KMS-11 (cell line): ENCODE results near the gene MPP4.

Experiments used
- H2AFZ ChIP-seq: fragments of 200-600 bp; sonication (generic); 2 replicates; pipeline ENCODE4 v1.6.1; 2016; ENCODE audit warnings: antibody characterized with exemption, mixed run types, low read depth
- H3K27ac ChIP-seq: fragments of 200-600 bp; sonication (generic); 2 replicates; pipeline ENCODE4 v1.6.1; 2016; ENCODE audit warnings: mild to moderate bottlenecking, mixed run types
- H3K27me3 ChIP-seq: fragments of 200-600 bp; sonication (generic); 2 replicates; pipeline ENCODE4 v1.6.1; 2017; ENCODE audit warnings: mild to moderate bottlenecking, low read depth, mixed run types, moderate library complexity; ENCODE audit not compliant: insufficient read depth
- H3K36me3 ChIP-seq: fragments of 200-600 bp; sonication (generic); 2 replicates; pipeline ENCODE4 v1.6.1; 2017; ENCODE audit warnings: mild to moderate bottlenecking, mixed run types; ENCODE audit not compliant: insufficient read depth
- H3K4me1 ChIP-seq: fragments of 200-600 bp; sonication (generic); 2 replicates; pipeline ENCODE4 v1.6.1; 2016; ENCODE audit warnings: mild to moderate bottlenecking, low read depth, mixed run types; ENCODE audit not compliant: poor library complexity, severe bottlenecking
- H3K4me2 ChIP-seq: fragments of 200-600 bp; sonication (generic); 2 replicates; pipeline ENCODE4 v1.7.0; 2016; ENCODE audit warnings: mild to moderate bottlenecking, mixed run types
- H3K4me3 ChIP-seq: fragments of 200-600 bp; sonication (generic); IDR thresholded peaks from 2 replicates; pipeline ENCODE4 v1.6.1; 2017; ENCODE audit warnings: low read depth, low read length, mixed read lengths; ENCODE audit not compliant: insufficient read depth
- H3K79me2 ChIP-seq: fragments of 200-600 bp; sonication (generic); 2 replicates; pipeline ENCODE4 v1.6.1; 2016; ENCODE audit warnings: low read depth, mixed run types; ENCODE audit not compliant: insufficient read depth
- H3K9ac ChIP-seq: fragments of 200-600 bp; sonication (generic); 2 replicates; pipeline ENCODE4 v1.6.1; 2016; ENCODE audit warnings: mild to moderate bottlenecking, mixed run types
- H4K20me1 ChIP-seq: fragments of 200-600 bp; sonication (generic); 2 replicates; pipeline ENCODE4 v1.6.1; 2016; ENCODE audit warnings: mild to moderate bottlenecking, mixed run types; ENCODE audit not compliant: insufficient read depth
- CTCF ChIP-seq: fragments of 200-600 bp; sonication (generic); conservative IDR thresholded peaks from 2 replicates; pipeline ENCODE4 v1.6.1; 2017; ENCODE audit warnings: low read depth, mild to moderate bottlenecking, antibody characterized with exemption, low read length, moderate library complexity, mixed read lengths

MPP4 gene

DNA sequence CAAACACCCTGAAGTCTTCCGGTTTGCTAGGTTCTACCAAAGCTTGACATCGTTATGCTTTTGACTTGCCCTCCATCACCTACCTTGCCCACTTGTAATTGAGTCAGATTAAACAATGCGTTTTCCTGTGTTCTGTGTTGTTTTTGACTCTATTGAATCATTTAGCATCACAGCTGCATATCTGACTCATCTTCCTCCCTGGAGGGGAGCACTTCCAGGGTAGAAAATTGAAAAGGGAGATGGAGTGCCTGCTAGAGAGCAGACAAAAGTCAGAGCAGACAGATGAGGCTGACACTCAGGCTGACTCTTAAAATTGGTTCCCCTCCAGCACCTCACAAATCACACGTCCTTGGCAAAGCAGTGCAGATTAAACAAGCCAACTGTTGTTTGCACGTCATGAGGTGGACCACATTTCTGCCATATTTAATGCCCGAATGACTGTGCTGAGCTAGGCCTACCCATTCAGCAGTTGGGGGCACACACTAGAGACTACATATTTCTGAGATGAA lies 2.2 kb downstream of the MPP4 start:
- Histone ChIP-seq H3K27me3 (no peaks in the 10 kb centered on the region), H2AFZ (no peak overlapping the region), H3K27ac (no peak overlapping the region), H3K79me2 (no peaks in the 10 kb centered on the region), H3K4me1 (no peaks in the 10 kb centered on the region), H3K4me3 (no peak overlapping the region), H3K4me2 (no peak overlapping the region), H4K20me1 (no peaks in the 10 kb centered on the region), H3K36me3 (no peaks in the 10 kb centered on the region), H3K9ac (no peak overlapping the region)
- TF ChIP-seq CTCF, result no peak

- Histone ChIP-seq H3K4me3 (no peak overlapping the region), H3K4me1 (no peaks in the 10 kb centered on the region), H3K27me3 (no peaks in the 10 kb centered on the region), H2AFZ (no peak overlapping the region), H3K4me2 (no peak overlapping the region), H3K27ac (no peak overlapping the region), H3K79me2 (no peaks in the 10 kb centered on the region), H3K9ac (no peak overlapping the region), H3K36me3 (no peaks in the 10 kb centered on the region), H4K20me1 (no peaks in the 10 kb centered on the region)
- no peak for TF ChIP-seq CTCF
These were observed 13.3 kb downstream of the MPP4 start for GRCh38 chr2:201685156-201685555.

- Histone ChIP-seq H3K4me3 (no peak overlapping the region), H2AFZ (no peak overlapping the region), H3K9ac (no peak overlapping the region), H3K27me3 (no peaks in the 10 kb centered on the region), H3K4me2 (no peak overlapping the region), H3K27ac (no peak overlapping the region), H3K4me1 (no peaks in the 10 kb centered on the region), H3K36me3 (no peaks in the 10 kb centered on the region), H4K20me1 (no peaks in the 10 kb centered on the region), H3K79me2 (no peaks in the 10 kb centered on the region)
- peak; percentile 55 for TF ChIP-seq CTCF
These were observed 17.7 kb downstream of the MPP4 start for GRCh38 chr2:201680743-201681142.

GRCh38 chr2:201678401-201678800 lies 20.0 kb downstream of the MPP4 start:
- TF ChIP-seq CTCF, result no peak
- Histone ChIP-seq H3K4me2 (no peak overlapping the region), H3K27ac (no peak overlapping the region), H3K36me3 (no peaks in the 10 kb centered on the region), H3K4me3 (no peak overlapping the region), H3K4me1 (no peaks in the 10 kb centered on the region), H3K27me3 (no peaks in the 10 kb centered on the region), H3K9ac (no peak overlapping the region), H2AFZ (no peak overlapping the region), H4K20me1 (no peaks in the 10 kb centered on the region), H3K79me2 (no peaks in the 10 kb centered on the region)
